IPS-20b (cell line): Measurements from ENCODE around the gene SLC9A7.

Source experiments
- H3K27ac ChIP-seq: one replicate; pipeline ENCODE4 v1.5.1; 2013; ENCODE audit warnings: low read length
- H3K27me3 ChIP-seq: 2 replicates; pipeline ENCODE4 v1.6.1; 2013; ENCODE audit warnings: mild to moderate bottlenecking, low read length, inconsistent platforms; ENCODE audit not compliant: insufficient read depth
- H3K36me3 ChIP-seq: 2 replicates; pipeline ENCODE4 v1.6.1; 2013; ENCODE audit warnings: low read depth, mild to moderate bottlenecking, inconsistent platforms, low read length, moderate library complexity; ENCODE audit not compliant: insufficient read depth
- H3K4me1 ChIP-seq: 2 replicates; pipeline ENCODE4 v1.6.1; 2013; ENCODE audit warnings: mild to moderate bottlenecking, control low read depth, inconsistent platforms, low read length, moderate library complexity; ENCODE audit not compliant: insufficient read depth
- H3K4me3 ChIP-seq: 2 replicates; pipeline ENCODE4 v1.5.1; 2013; ENCODE audit warnings: mild to moderate bottlenecking, low read length, inconsistent platforms
- H3K9ac ChIP-seq: 2 replicates; pipeline ENCODE4 v1.6.1; 2013; ENCODE audit warnings: low read depth, mild to moderate bottlenecking, inconsistent platforms, low read length, moderate library complexity
- H3K9me3 ChIP-seq: 2 replicates; pipeline ENCODE4 v1.6.1; 2013; ENCODE audit warnings: mild to moderate bottlenecking, low read depth, low read length, inconsistent platforms; ENCODE audit not compliant: insufficient read depth

The SLC9A7 gene

GRCh38 chrX:46716796-46717195 is 42.1 kb downstream of the SLC9A7 start:
- no peaks in the 10 kb centered on the region for H3K9me3 ChIP-seq
- no peak overlapping the region for H3K4me3 ChIP-seq
- H3K4me1 ChIP-seq, result no peaks in the 10 kb centered on the region
- no peak overlapping the region for H3K9ac ChIP-seq
- H3K27ac ChIP-seq, result no peak overlapping the region
- no peaks in the 10 kb centered on the region for H3K36me3 ChIP-seq
- H3K27me3 ChIP-seq, result no peaks in the 10 kb centered on the region

GRCh38 chrX:46715997-46716396 is 42.9 kb downstream of the SLC9A7 start:
- H3K4me1 ChIP-seq, result peaks cover 3% of the 10 kb centered on the region; the same call in 1 of the 2 replicates
- no peaks in the 10 kb centered on the region for H3K9me3 ChIP-seq
- no peak overlapping the region for H3K4me3 ChIP-seq
- H3K9ac ChIP-seq, result no peak overlapping the region
- H3K27ac ChIP-seq, result no peak overlapping the region
- no peaks in the 10 kb centered on the region for H3K36me3 ChIP-seq
- H3K27me3 ChIP-seq, result no peaks in the 10 kb centered on the region

GRCh38 chrX:46715530-46715929 is 43.4 kb downstream of the SLC9A7 start:
- no peak overlapping the region for H3K4me3 ChIP-seq
- no peak overlapping the region for H3K9ac ChIP-seq
- H3K4me1 ChIP-seq, result peaks cover 8% of the 10 kb centered on the region; the same call in 1 of the 2 replicates
- no peak overlapping the region for H3K27ac ChIP-seq
- no peaks in the 10 kb centered on the region for H3K36me3 ChIP-seq
- H3K9me3 ChIP-seq, result no peaks in the 10 kb centered on the region
- no peaks in the 10 kb centered on the region for H3K27me3 ChIP-seq

GRCh38 chrX:46713672-46714490 is 45.0 kb downstream of the SLC9A7 start:
- Histone ChIP-seq H3K4me1 (peaks cover 8% of the 10 kb centered on the region; the same call in 1 of the 2 replicates), H3K4me3 (no peak overlapping the region), H3K9ac (no peak overlapping the region), H3K9me3 (no peaks in the 10 kb centered on the region), H3K27ac (no peak overlapping the region), H3K36me3 (no peaks in the 10 kb centered on the region), H3K27me3 (no peaks in the 10 kb centered on the region)

GRCh38 chrX:46712764-46713163 is 46.2 kb downstream of the SLC9A7 start:
- H3K27me3 ChIP-seq, result no peaks in the 10 kb centered on the region
- H3K27ac ChIP-seq, result no peak overlapping the region
- H3K36me3 ChIP-seq, result no peaks in the 10 kb centered on the region
- H3K4me3 ChIP-seq, result no peak overlapping the region
- no peaks in the 10 kb centered on the region for H3K9me3 ChIP-seq
- peaks cover 8% of the 10 kb centered on the region; the same call in 1 of the 2 replicates for H3K4me1 ChIP-seq
- no peak overlapping the region for H3K9ac ChIP-seq

- H3K27ac ChIP-seq, result no peak overlapping the region
- no peaks in the 10 kb centered on the region for H3K9me3 ChIP-seq
- H3K27me3 ChIP-seq, result no peaks in the 10 kb centered on the region
- H3K36me3 ChIP-seq, result no peaks in the 10 kb centered on the region
- H3K4me3 ChIP-seq, result no peak overlapping the region
- H3K9ac ChIP-seq, result no peak overlapping the region; the same call in 1 of the 2 replicates
- H3K4me1 ChIP-seq, result peaks cover 8% of the 10 kb centered on the region; the same call in 1 of the 2 replicates
Observed at GRCh38 chrX:46710927-46711623, 47.8 kb downstream of the SLC9A7 start.

GRCh38 chrX:46710425-46710824 is 48.5 kb downstream of the SLC9A7 start:
- Histone ChIP-seq H3K9me3 (no peaks in the 10 kb centered on the region), H3K27me3 (no peaks in the 10 kb centered on the region), H3K36me3 (no peaks in the 10 kb centered on the region), H3K9ac (no peak overlapping the region), H3K4me3 (no peak overlapping the region), H3K4me1 (peaks cover 8% of the 10 kb centered on the region; the same call in 1 of the 2 replicates), H3K27ac (no peak overlapping the region)

- Histone ChIP-seq H3K27me3 (no peaks in the 10 kb centered on the region), H3K27ac (no peak overlapping the region), H3K4me1 (peaks cover 8% of the 10 kb centered on the region; the same call in 1 of the 2 replicates), H3K4me3 (no peak overlapping the region), H3K9me3 (no peaks in the 10 kb centered on the region), H3K36me3 (no peaks in the 10 kb centered on the region), H3K9ac (no peak overlapping the region)
Observed at GRCh38 chrX:46707274-46707965, 51.5 kb downstream of the SLC9A7 start.

- Histone ChIP-seq H3K27me3 (no peaks in the 10 kb centered on the region), H3K9me3 (no peaks in the 10 kb centered on the region), H3K36me3 (no peaks in the 10 kb centered on the region), H3K27ac (no peak overlapping the region), H3K9ac (no peak overlapping the region), H3K4me1 (no peaks in the 10 kb centered on the region), H3K4me3 (no peak overlapping the region)
Observed at GRCh38 chrX:46704767-46705386, 54.0 kb downstream of the SLC9A7 start.

- Histone ChIP-seq H3K4me3 (no peak overlapping the region), H3K4me1 (peaks cover 4% of the 10 kb centered on the region; the same call in 1 of the 2 replicates), H3K9ac (no peak overlapping the region), H3K9me3 (no peaks in the 10 kb centered on the region), H3K36me3 (no peaks in the 10 kb centered on the region), H3K27ac (no peak overlapping the region), H3K27me3 (no peaks in the 10 kb centered on the region)
Observed at GRCh38 chrX:46703980-46704379, 54.9 kb downstream of the SLC9A7 start.

- peaks cover 10% of the 10 kb centered on the region; the same call in 1 of the 2 replicates for H3K4me1 ChIP-seq
- H3K27me3 ChIP-seq, result no peaks in the 10 kb centered on the region
- H3K4me3 ChIP-seq, result 0 out of 2 replicates have a peak overlapping the region, but pooled peaks have one; percentile 29
- peak overlapping the region; percentile 21; the same call in 1 of the 2 replicates for H3K9ac ChIP-seq
- H3K36me3 ChIP-seq, result no peaks in the 10 kb centered on the region
- H3K9me3 ChIP-seq, result no peaks in the 10 kb centered on the region
- no peak overlapping the region for H3K27ac ChIP-seq
Observed at GRCh38 chrX:46698691-46699090, 60.2 kb downstream of the SLC9A7 start.
